Activated CD8-positive, alpha-beta memory T cell treated with anti-CD3 and anti-CD28 coated beads for 1 hour (primary cell): ENCODE data around the gene ETS1.

ENCODE experiments used
- DNase-seq, 2 donors: peaks; one replicate each; pipeline ENCODE4 v3.0.0-alpha.2; 2020; ENCODE audit warnings: low read depth in 1 of 2; ENCODE audit errors: extremely low read depth in 1 of 2

Gene ETS1

DNA sequence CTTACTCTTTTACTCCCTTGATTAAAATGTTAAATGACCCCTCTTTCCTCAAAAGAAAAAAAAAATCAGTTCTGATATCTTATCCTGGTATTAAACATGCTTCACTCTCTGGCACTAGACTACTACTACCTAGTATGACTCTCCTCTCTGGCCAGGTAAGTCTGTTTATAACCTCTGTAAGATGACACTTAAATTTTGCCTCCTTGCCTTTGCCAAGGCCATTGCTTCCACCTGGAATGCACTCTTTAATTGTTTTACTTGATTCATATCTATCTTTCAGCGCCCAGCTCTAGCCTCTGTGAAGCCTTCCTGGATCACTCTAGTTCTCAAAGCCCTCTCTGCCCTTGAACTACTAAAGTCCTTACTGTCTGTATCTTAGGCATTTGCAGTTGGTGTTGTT, 170.4 kb downstream of the ETS1 start:
- no peak for DNase-seq

DNA sequence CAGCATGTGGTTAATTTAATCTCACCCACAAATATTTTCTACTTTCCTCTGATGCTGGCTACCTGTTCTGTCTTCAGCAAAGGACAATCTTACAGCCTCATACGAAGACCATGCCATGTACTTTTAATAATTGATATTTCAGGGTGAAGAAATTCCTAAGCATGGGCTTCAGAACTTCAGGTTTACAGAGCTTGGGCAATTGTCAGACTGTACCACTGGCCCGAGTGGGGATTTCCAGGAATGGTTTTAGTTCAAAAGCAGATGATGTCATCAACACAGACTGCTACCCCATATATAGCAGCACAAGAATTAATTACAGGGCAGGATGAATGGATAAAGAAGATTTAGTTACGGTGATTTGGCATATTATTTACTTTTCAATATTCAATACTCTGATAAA, 171.8 kb downstream of the ETS1 start:
- DNase-seq: no peak

DNA sequence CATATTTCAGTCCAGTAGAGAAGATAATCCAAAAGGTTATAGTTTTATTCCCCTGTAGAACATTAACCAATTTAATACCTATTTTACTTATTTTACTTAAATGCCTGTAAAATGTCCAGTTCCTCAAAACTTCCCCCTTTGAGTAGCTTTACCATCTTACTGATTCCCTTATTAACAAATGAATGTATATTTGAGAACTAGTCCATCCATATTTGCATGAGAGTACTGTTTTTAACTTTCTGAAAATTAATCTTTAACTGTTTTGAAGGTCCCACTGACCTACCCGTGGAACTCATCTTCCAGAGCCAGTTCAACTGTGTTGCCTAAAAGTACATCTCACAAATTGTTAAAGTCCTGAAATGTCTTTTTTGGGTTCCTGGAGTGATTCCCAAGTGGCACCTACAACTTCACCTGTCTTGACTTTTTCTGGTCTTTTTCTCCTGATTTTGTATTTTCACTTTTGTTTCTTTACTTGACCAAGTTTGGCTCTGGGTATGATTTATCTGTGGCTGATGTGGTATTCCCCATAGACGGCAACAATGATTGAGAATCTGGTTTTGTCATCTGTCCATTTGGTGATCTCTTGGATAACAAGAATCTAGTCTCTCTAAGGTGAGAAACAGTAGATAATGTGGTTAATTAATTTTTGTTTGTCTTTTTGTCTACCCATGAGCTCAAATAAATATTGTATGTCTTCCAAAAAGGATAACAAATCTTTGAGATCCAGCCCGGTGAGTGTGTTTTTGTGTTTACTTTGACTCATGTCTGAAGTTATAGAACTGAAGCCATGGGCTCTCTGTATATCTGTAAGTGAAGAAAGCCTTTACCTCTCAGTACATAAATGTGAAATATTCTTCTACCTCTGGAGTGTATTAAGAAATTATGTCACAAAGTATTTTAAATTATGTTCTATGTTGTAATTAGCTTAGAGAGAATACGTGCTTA, 174.2 kb downstream of the ETS1 start:
- no peak for DNase-seq

DNA sequence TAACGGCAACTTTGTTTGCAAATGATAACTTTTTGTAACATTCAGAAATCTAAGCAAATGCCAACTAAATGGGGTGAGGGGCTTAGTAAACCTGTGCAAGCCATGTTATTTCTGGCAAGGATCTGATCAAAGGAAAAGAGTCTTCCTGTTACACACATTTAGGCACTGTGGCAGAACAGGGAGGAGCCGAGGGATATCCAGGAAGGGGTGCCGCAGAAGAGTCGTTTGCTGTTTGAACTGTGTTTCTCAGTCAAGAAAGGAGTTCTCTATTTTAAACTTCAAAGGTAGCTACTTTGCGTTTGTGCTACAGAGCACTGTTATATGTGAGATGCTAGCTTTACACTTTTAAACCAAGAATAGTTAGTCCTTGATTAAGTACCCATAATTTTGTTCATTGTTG, 175.5 kb downstream of the ETS1 start:
- DNase-seq: no peak

DNA sequence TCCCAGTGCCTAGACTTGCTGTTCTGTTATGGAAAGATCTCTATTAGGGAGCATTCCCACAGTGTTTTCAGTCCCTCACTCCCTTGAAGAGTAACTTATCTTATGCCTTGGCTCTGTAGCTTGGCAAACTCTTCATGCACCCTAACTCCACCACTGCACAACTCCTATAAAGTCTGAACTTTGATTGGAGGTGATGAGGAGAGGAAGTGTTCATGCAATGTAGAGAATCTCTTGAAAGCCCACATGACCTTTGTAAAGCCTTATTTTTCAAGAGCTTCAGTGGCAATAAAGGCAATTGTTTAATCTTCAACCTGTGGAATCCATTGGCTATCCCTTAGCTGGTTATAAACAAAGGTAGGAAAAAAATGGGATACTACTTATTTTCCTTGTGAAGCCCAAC, 176.2 kb downstream of the ETS1 start:
- DNase-seq: no peak

DNA sequence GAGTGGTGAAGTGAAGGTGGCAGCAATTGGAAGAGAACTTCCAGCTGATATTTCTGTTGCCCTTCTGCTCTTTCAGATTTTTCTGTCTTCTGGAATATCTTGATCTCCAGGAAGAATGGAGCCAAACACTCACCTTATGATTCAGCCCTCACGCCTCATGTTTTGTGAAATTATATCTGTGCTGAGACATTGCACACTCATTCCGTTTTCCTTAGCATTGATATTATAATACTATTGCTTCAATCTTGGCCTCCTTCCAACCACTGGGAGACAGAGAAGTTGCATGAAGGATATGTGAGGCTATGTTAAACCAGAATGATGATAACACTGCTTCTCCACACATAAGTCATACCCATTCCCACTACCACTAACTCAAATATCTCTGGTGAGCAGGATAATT, 177.9 kb downstream of the ETS1 start:
- no peak for DNase-seq
